Endothelial cell of hepatic sinusoid (primary cell): ENCODE data around the gene SETD6.
"Not testable (repeated sequence)": the region's sequence is repeated elsewhere in the genome, so short reads cannot be mapped to it uniquely, and the experiment has no call there.

Experiments
- in situ Hi-C: cut with HindIII; loops from 2 replicates; pipeline ENCODE4 v1.10.0; 2017; ENCODE audit warnings: low sequenced_read_pairs

Gene SETD6

GRCh38 chr16:58537124-58537906 lies 22.0 kb downstream of the SETD6 start:
- in situ Hi-C loops: no loop called here

GRCh38 chr16:58541711-58542110 lies 26.4 kb downstream of the SETD6 start:
- in situ Hi-C loops: no loop called here

GRCh38 chr16:58542291-58542690 lies 27.0 kb downstream of the SETD6 start:
- in situ Hi-C loops: no loop called here

- in situ Hi-C loops: no loop called here
These were observed 28.4 kb downstream of the SETD6 start for GRCh38 chr16:58543685-58544084.

GRCh38 chr16:58548378-58548777 lies 33.1 kb downstream of the SETD6 start:
- in situ Hi-C loops: no loop called here

- in situ Hi-C loops: loop anchor here (5.0 kb wide), 1 partner anchor 76 kb away; the partner anchor contains the start of gene CNOT1
These were observed 36.2 kb downstream of the SETD6 start for GRCh38 chr16:58551496-58551895.

GRCh38 chr16:58556678-58557077 lies 41.4 kb downstream of the SETD6 start:
- in situ Hi-C loops: no loop called here

GRCh38 chr16:58563235-58563634 lies 47.9 kb downstream of the SETD6 start:
- in situ Hi-C loops: no loop called here

GRCh38 chr16:58563775-58564174 lies 48.5 kb downstream of the SETD6 start:
- in situ Hi-C loops: no loop called here

- in situ Hi-C loops: not testable (repeated sequence)
These were observed 50.4 kb downstream of the SETD6 start for GRCh38 chr16:58565697-58566096.
